Measurements from ENCODE around the gene SLC6A1.

The SLC6A1 gene

GRCh38 chr3:10964537-10965167 lies 27.9 kb upstream of the SLC6A1 start:
- in situ Hi-C loops (cut with MboI; ENCODE audit: low sequenced_read_pairs): loop anchor here (25.0 kb wide), 1 partner anchor 698 kb away; no protein-coding TSS in a partner anchor

- in situ Hi-C loops (cut with MboI; ENCODE audit: low sequenced_read_pairs): loop anchor here (25.0 kb wide), 1 partner anchor 694 kb away; no protein-coding TSS in a partner anchor
Measured at GRCh38 chr3:10968401-10968800, 24.1 kb upstream of the SLC6A1 start.

DNA sequence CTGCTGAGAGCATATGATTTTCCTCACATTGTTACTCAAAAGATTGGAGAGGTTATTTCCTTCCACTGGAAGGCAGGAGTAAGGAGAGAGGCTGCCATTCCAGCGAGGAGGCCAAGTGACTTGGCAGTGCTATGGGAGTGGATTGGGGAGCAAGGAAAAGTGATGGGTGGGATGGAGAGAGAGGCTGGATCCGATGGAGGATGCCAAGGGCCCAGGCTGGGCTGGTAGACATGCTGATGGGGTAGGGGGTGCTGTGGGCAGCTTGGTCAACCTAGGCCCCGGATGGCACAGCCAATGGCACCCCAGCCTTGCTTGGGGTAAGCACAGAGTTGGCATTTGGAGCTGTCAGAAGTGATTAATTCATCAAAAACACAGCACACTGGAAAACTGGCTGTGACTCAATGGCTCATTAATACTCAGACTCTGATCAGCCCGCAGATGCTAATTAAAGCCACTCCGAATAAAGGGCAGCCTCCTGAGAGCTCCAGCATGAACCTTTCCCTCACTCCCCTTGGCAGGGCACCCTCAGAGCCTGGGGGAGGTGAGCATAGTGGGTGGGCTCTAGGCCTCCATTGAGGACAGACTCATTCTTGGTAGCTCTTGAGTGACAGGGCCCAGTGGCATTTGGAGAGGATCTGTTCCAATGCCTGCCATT lies 22.1 kb upstream of the SLC6A1 start:
- in situ Hi-C loops (cut with MboI; ENCODE audit: low sequenced_read_pairs): loop anchor here (25.0 kb wide), 1 partner anchor 692 kb away; no protein-coding TSS in a partner anchor

DNA sequence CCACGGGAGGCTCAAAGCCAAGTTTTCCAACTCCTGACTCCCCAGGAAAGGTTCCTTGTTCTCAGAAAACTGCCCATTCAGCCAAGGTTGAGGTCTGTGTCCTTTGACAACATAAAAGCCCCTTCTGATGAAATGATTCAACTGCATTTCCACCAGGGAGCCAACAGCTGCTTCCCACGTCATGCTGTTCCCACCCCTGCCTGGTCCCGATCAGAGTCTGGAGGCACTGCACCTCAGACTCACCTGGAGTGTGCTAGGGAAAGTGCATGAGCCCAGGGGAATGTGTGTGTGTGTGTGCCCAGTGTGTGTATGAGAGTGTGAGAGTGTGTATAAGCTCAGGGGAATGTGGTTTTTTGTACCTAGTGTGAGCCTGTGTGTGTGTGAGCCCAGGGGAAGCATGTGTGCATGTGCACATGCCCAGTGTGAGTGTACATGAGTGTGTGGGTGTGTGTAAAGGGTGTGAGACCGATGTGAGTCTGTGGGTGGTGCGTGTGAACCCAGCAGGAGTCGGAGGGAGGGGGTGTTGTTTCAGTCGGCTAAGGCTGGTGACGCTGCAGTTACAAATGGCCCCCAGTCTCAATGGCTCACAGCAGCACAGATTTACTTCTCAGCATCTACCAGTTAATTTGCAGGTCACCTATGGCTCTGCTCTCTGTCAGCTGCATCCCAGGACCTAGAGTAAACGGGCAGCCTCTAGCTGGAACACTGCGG lies 20.3 kb upstream of the SLC6A1 start:
- in situ Hi-C loops (cut with MboI; ENCODE audit: low sequenced_read_pairs): loop anchor here (25.0 kb wide), 1 partner anchor 690 kb away; no protein-coding TSS in a partner anchor

GRCh38 chr3:10973046-10973595 lies 19.4 kb upstream of the SLC6A1 start:
- in situ Hi-C loops (cut with MboI; ENCODE audit: low sequenced_read_pairs): loop anchor here (25.0 kb wide), 1 partner anchor 689 kb away; no protein-coding TSS in a partner anchor

- in situ Hi-C loops (cut with MboI; ENCODE audit: low sequenced_read_pairs): loop anchor here (25.0 kb wide), 1 partner anchor 688 kb away; no protein-coding TSS in a partner anchor
Measured at GRCh38 chr3:10974131-10974530, 18.4 kb upstream of the SLC6A1 start.

GRCh38 chr3:10974746-10975375 lies 17.7 kb upstream of the SLC6A1 start:
- in situ Hi-C loops (cut with MboI; ENCODE audit: low sequenced_read_pairs): loop anchor here (25.0 kb wide), 1 partner anchor 687 kb away; no protein-coding TSS in a partner anchor

DNA sequence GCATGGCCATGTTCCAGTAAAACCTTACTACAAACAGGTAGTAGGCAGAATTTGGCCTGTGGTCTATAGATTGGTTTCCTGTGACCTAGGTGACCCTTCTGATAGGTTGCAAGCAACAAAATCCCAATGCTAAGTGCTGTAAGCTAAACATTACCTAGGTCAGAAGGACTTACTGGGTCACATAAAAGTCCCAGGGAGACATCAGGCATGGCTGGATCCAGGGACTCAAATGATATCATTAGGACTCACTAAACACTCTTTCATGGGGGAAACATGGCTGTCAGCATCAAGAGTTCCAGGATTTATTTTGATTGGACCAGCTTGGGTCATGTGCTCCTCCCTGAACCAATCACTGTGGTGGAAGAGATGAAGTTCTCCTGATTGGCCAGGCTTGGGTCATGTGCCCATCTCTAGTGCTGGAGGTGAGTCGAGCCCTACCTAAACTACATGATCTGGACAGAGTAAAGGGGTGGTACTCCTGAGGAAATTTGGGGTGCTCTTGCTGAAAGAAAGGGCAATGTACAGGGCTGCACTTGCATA lies 16.8 kb upstream of the SLC6A1 start:
- in situ Hi-C loops (cut with MboI; ENCODE audit: low sequenced_read_pairs): no loop called here

DNA sequence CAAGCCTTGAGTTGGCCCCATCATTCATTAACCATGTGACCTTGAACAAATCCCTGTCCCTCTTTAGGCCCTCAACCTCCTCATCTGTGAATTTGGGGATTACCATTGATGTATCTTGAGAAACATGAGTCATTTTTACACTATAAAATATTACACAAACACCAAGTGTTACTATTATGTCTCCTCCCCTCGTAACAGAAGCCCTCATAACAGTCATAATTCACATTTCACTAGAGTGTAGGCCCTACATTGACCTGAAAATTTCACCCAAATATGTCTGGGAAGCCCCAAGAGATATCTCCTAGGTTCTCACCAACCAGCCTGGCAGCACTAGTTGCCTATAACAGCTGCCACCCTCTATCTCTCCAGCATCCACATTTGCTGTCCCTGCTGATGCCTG lies 15.8 kb upstream of the SLC6A1 start:
- in situ Hi-C loops (cut with MboI; ENCODE audit: low sequenced_read_pairs): no loop called here

DNA sequence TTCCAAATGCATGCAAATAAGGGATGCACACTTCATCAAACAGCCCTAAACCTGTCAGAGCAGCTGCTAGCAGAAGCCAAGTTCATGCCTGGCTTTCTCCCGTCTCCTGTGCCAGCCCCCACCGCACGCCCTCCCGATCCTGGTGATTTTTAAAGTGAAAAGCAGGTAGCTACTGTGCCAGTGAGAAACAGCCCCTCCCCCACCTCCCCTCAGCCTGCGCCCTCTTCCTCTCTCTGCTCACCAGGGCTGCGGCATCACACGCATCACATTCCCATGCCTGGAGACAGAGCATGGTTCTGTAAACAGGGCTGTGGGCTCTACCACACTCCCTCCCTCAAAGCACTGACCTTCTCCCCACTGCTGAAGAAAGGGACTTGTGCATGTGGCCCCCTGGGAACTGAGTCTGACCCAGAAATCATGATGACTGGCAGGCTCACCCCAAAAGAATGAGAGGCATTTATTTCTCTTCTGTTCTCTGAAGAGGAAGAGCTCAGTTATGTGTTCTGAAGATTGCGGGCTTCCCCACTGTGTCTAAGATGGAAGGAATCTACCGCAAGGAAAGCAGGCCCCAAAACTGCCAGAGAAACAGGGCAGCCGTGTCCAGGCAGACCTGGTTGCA lies 14.5 kb upstream of the SLC6A1 start:
- in situ Hi-C loops (cut with MboI; ENCODE audit: low sequenced_read_pairs): no loop called here

DNA sequence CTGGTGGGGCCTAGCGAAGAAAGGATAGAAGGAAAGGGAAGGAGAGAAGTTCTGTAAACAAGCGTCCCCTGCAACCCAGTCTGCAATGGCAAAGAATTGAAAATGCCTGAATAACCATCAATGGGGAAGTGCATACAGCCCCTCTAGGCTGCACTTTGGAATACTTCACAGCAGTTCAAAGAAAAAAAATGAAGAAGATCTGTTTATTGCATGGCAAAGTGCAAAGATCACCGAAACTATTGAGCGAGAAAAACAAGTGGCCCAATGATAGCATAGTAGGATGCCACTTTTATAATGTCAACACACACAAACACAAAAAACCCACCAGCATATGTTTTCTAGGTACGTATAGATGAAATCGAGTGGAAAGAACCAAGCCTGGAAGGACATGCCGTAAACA lies 13.6 kb upstream of the SLC6A1 start:
- in situ Hi-C loops (cut with MboI; ENCODE audit: low sequenced_read_pairs): no loop called here

- in situ Hi-C loops (cut with MboI; ENCODE audit: low sequenced_read_pairs): no loop called here
Measured at GRCh38 chr3:10980312-10980711, 12.2 kb upstream of the SLC6A1 start.

DNA sequence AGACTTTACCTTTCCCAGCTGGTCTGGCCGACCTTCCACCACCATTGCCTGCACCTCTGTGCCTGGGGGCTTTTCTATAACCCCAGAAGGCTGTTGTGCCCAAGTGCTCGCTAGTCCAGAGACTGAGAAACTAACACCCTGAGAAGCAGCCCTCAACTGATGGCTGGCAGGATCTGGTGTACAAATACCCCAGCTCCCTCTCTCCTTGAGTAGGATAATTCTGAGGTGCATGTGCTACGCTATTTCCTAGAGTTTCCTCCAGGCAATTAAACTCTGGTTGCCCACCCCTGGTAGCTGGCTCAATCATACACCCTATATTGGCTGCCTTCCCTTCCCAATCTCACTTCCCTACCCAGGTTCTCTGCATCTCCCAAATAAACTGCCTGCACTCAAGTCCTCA lies 11.5 kb upstream of the SLC6A1 start:
- in situ Hi-C loops (cut with MboI; ENCODE audit: low sequenced_read_pairs): no loop called here

DNA sequence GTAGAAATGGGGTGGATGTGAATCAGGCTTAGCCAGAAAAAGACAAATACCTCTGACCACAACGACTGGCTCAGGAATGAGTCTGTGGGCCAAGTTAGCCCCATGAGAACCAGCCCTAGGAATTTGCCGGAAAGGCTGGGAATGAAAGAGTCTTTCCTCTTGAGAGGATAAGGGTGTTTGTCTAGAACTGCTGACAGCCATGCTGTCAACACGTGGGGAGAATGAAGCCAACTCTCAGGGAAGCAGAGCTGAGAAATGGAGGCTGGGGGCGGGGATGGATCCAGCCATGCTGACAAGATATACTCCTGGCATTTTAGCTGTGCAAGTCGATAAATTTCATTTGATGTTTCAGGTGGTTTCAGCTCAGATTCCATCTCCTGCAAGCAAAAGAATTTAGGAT lies 10.6 kb upstream of the SLC6A1 start:
- in situ Hi-C loops (cut with MboI; ENCODE audit: low sequenced_read_pairs): no loop called here

- in situ Hi-C loops (cut with MboI; ENCODE audit: low sequenced_read_pairs): no loop called here
Measured at GRCh38 chr3:10982782-10983181, 9.8 kb upstream of the SLC6A1 start.

DNA sequence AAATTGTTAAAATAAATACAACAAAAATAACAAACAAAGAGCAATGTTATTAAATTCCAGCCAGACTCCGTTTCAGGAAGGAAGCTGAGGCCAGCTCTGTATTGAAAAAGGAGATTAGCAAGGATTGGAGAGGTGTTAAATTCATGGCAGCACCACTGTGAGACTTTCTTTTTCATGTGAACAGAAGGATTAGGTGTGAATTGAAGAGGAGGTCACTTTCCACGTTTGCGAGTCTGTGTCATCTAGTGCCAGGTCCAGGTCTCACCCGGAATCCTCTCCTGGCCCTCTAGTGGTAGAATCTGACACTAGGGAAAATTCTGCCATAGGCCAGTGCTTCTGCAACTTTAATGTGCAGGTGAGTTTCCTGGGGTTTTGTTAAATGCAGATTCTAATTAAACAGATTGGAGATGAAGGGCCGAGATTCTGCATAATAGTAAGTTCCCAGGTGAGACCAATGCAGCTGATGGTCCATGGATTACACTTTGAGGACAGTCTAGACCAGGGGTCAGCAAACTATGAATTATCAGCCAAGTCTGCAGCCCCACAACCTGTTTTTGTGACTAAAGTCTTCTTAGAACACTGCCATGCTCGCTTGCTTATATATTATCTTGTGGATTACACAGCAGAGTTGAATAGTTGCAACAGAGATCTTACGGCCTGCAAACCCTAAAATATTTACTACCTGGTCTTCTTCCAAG lies 9.2 kb upstream of the SLC6A1 start:
- in situ Hi-C loops (cut with MboI; ENCODE audit: low sequenced_read_pairs): no loop called here

DNA sequence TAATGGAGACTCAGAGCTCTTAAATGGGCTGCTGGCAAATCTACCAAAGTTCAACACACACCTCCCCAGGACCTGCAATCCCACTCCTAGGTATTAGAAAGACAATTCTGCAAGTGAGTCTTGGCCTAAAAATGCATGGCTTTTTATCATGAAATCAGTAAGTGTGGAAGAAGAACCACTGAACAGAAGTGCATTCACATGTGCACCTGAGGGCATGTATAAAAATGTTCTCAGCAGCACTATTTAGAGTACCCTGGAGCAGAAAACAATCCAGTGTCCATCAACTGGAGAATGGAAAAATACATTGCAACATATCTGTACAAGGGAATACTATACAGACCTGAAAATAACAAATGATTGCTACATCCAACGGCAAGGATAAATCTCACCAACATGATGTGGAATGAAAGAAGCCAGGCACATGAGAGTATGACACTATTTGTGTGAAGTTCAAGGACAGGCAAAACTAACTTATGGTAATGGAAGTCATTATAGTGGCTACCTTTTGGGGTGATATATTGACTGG lies 8.1 kb upstream of the SLC6A1 start:
- in situ Hi-C loops (cut with MboI; ENCODE audit: low sequenced_read_pairs): no loop called here

- in situ Hi-C loops (cut with MboI; ENCODE audit: low sequenced_read_pairs): no loop called here
Measured at GRCh38 chr3:10985181-10985580, 7.4 kb upstream of the SLC6A1 start.

DNA sequence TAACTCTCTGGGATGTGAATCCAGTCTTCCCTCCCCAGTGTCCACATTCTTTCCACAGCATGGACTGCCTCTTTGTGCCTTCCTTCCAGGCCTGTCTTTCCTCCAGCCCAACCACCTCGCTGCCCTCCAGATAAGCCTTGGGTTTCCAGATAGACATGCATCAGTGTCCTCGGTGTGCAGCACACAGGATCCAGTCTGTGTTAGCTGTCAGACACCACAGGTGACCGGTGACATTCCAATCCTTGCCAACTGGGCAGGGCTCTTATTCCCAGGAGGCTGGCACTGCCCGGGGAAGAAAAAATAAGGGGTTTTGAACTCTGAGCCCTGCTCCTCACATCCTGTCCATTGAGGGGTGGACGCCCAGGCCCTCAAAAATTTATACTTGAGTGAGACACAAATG lies 6.0 kb upstream of the SLC6A1 start:
- in situ Hi-C loops (cut with MboI; ENCODE audit: low sequenced_read_pairs): no loop called here
